Endodermal cell (in vitro differentiated cells): ENCODE measurements around the gene TSPAN4. TPM values are rescaled to one million over a fixed set of nuclear protein-coding genes. Genes with fewer than 3 reads are reported as not detected.

Experiments
- DNase-seq: peaks from one replicate; pipeline ENCODE4 v3.0.0-alpha.2; 2017
- H3K27ac ChIP-seq: 2 replicates; pipeline ENCODE4 v1.5.1; 2013; ENCODE audit warnings: mild to moderate bottlenecking, low read depth, low read length, moderate library complexity
- H3K27me3 ChIP-seq: 2 replicates; pipeline ENCODE4 v1.6.1; 2013; ENCODE audit warnings: mild to moderate bottlenecking, low read length, moderate library complexity; ENCODE audit not compliant: insufficient read depth, control insufficient read depth, poor library complexity, severe bottlenecking
- H3K36me3 ChIP-seq: 2 replicates; pipeline ENCODE4 v1.7.0; 2013; ENCODE audit warnings: mild to moderate bottlenecking, low read length, moderate library complexity; ENCODE audit not compliant: control insufficient read depth, insufficient read depth
- H3K4me1 ChIP-seq: one replicate; pipeline ENCODE4 v1.7.0; 2013; ENCODE audit warnings: low read length; ENCODE audit not compliant: control insufficient read depth, insufficient read depth
- H3K4me3 ChIP-seq: 2 replicates; pipeline ENCODE4 v1.5.1; 2013; ENCODE audit warnings: mild to moderate bottlenecking, low read length, moderate library complexity
- H3K9ac ChIP-seq: 2 replicates; pipeline ENCODE4 v1.6.1; 2013; ENCODE audit warnings: mild to moderate bottlenecking, low read length, moderate library complexity; ENCODE audit not compliant: poor library complexity, severe bottlenecking; ENCODE audit errors: extremely low read depth
- H3K9me3 ChIP-seq: 2 replicates; pipeline ENCODE4 v1.6.1; 2013; ENCODE audit warnings: mild to moderate bottlenecking, low read length, moderate library complexity; ENCODE audit not compliant: control insufficient read depth
- H3K27ac Mint-ChIP-seq: 2 replicates; pipeline ENCODE4 v1.8.0; 2020; ENCODE audit warnings: mixed read lengths
- H3K27me3 Mint-ChIP-seq: 2 replicates; pipeline ENCODE4 v1.8.0; 2021; ENCODE audit warnings: mild to moderate bottlenecking, mixed read lengths; ENCODE audit not compliant: insufficient read depth
- H3K36me3 Mint-ChIP-seq: 2 replicates; pipeline ENCODE4 v1.8.0; 2020; ENCODE audit warnings: low read depth, mixed read lengths
- H3K4me1 Mint-ChIP-seq: 2 replicates; pipeline ENCODE4 v1.8.0; 2020; ENCODE audit warnings: mixed read lengths
- H3K4me3 Mint-ChIP-seq: 2 replicates; pipeline ENCODE4 v1.8.0; 2020; ENCODE audit warnings: mild to moderate bottlenecking, moderate library complexity, mixed read lengths
- H3K9me3 Mint-ChIP-seq: 2 replicates; pipeline ENCODE4 v1.8.0; 2020; ENCODE audit warnings: mild to moderate bottlenecking, mixed read lengths
- WGBS, 2 experiments: methylation state at CpG; one replicate each; pipeline versions ENCODE4 v1.1.5 to v1.1.7; 2013; ENCODE audit warnings: missing lambda C conversion rate in 2 of 2, mixed read lengths in 1 of 2; ENCODE audit not compliant: insufficient coverage in 1 of 2, insufficient read length in 1 of 2; 5-methylcytosine and 5-hydroxymethylcytosine counted together
- total RNA-seq, 2 donors: library from RNA; stranded (reverse); fragmentation: NEBNext Ultra II Directional in 1 of 2; extraction: Animal tissue kit (Norgen Biotek cat#: 25700) in 1 of 2; gene quantifications; 2 replicates in 1 of 2; 3 replicates in 1 of 2; pipeline ENCODE4 v1.2.1, GENCODE V29; 2021
- TF ChIP-seq, protein P1 (sequence below): fragments of 200-600 bp; sonication (generic); conservative IDR thresholded peaks from 2 replicates; pipeline ENCODE4 v1.5.0; 2021; ENCODE audit warnings: antibody characterized with exemption, mild to moderate bottlenecking

TSPAN4 gene
- total RNA-seq, 2 donors from 2014 or later, result 56.8 to 71.1 TPM

DNA sequence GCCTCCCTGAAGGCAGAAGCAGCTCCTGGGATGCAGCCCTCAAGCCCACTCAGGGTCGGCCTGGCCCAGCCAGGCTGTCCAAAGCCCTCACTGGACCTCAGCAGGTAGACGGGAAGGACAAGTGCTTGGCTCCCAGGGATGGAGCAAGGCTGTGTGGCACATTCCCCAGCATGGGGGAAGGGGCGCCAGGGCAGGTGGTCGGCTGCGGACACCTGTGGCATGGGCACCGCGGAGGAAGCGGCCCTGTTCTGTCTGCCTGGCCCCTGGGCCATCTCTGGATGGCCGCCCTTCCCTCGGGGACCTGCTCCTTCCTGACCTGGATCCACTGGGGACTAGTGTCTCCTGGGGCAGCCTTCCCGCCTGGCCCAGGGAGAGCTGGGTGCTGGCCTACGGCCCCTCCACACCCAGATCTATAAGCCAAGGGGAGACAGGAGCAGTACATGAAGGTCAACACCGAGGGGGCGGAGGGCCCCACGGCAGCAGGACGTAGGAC is 42.0 kb downstream of the TSPAN4 start:
- H3K36me3 Mint-ChIP-seq, result peaks cover 46% of the 10 kb centered on the region

DNA sequence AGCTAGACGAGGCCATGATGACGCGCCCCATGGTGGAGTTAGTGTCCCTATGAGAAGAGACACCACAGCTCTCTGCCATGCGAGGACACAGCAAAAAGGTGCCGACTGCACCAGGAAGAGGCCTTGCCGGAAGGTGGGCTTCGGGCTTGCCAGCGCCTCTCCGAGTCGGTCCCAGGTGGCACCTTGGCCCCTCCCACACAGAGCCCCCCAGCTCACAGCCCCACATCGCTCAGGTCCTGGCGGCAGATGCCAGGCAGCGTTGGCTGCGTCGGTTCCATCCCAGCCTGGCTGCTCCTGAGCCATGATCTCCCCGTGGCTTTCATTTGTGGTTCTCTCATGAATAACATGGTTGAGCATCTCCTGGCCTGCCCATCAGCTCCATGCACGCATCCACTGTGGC is 43.9 kb downstream of the TSPAN4 start:
- no peak overlapping the region for H3K9ac ChIP-seq
- no peak for DNase-seq
- Mint-ChIP-seq H3K4me3 (no peak overlapping the region), H3K4me1 (peaks cover 2% of the 10 kb centered on the region), H3K27me3 (no peaks in the 10 kb centered on the region), H3K27ac (no peak overlapping the region), H3K36me3 (peaks cover 35% of the 10 kb centered on the region), H3K9me3 (no peaks in the 10 kb centered on the region)
- WGBS, 2 experiments, result 94 to 96% methylated on average over 16 to 17 of the region's 17 CpGs
- no peaks in the 10 kb centered on the region for H3K4me1 ChIP-seq
- no peak overlapping the region for H3K4me3 ChIP-seq
- no peak overlapping the region for H3K27ac ChIP-seq
- TF ChIP-seq, protein P1, sequence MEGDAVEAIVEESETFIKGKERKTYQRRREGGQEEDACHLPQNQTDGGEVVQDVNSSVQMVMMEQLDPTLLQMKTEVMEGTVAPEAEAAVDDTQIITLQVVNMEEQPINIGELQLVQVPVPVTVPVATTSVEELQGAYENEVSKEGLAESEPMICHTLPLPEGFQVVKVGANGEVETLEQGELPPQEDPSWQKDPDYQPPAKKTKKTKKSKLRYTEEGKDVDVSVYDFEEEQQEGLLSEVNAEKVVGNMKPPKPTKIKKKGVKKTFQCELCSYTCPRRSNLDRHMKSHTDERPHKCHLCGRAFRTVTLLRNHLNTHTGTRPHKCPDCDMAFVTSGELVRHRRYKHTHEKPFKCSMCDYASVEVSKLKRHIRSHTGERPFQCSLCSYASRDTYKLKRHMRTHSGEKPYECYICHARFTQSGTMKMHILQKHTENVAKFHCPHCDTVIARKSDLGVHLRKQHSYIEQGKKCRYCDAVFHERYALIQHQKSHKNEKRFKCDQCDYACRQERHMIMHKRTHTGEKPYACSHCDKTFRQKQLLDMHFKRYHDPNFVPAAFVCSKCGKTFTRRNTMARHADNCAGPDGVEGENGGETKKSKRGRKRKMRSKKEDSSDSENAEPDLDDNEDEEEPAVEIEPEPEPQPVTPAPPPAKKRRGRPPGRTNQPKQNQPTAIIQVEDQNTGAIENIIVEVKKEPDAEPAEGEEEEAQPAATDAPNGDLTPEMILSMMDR, result no peak
- H3K27me3 ChIP-seq, result no peaks in the 10 kb centered on the region
- peaks cover 13% of the 10 kb centered on the region for H3K36me3 ChIP-seq
- no peaks in the 10 kb centered on the region for H3K9me3 ChIP-seq

More for the DNA sequence above, 42.0 kb downstream of the TSPAN4 start:
- H3K27me3 Mint-ChIP-seq, result no peaks in the 10 kb centered on the region
- TF ChIP-seq, protein P1, result no peak
- Histone ChIP-seq H3K4me1 (no peaks in the 10 kb centered on the region), H3K9ac (no peak overlapping the region), H3K27me3 (no peaks in the 10 kb centered on the region), H3K4me3 (no peak overlapping the region), H3K36me3 (peaks cover 18% of the 10 kb centered on the region), H3K27ac (no peak overlapping the region), H3K9me3 (no peaks in the 10 kb centered on the region)
- no peaks in the 10 kb centered on the region for H3K9me3 Mint-ChIP-seq
- 85 to 86% methylated on average over 10 to 16 of the region's 16 CpGs for WGBS, 2 experiments
- no peak overlapping the region for H3K27ac Mint-ChIP-seq
- no peak for DNase-seq
- H3K4me3 Mint-ChIP-seq, result no peak overlapping the region
- no peaks in the 10 kb centered on the region for H3K4me1 Mint-ChIP-seq

DNA sequence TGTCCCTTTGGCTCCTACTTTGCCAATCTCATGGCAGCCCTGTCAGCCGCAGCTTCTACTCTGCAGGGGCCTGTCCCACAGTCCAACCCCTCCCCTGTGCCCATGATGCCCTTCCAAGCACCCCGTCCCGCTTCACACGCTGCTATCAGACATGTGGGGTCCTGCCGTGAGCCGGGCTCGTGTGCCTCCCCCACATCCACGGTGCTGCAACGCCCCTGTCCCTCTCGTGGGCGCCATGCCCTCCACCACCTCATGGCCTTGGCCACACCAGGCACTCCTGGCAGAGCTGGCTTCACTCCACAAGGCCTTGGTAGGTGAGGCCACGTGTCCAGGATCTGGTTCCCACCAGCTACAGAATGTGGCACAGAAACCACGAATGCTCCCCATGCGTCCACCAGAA is 44.9 kb downstream of the TSPAN4 start:
- H3K9me3 ChIP-seq, result no peaks in the 10 kb centered on the region

More for the DNA sequence above, 44.9 kb downstream of the TSPAN4 start:
- H3K27me3 Mint-ChIP-seq, result no peaks in the 10 kb centered on the region
- H3K36me3 Mint-ChIP-seq, result peaks cover 26% of the 10 kb centered on the region
- no peaks in the 10 kb centered on the region for H3K9me3 Mint-ChIP-seq
- no peak for DNase-seq
- Histone ChIP-seq H3K4me1 (no peaks in the 10 kb centered on the region), H3K9ac (no peak overlapping the region), H3K27me3 (no peaks in the 10 kb centered on the region), H3K4me3 (no peak overlapping the region), H3K36me3 (peaks cover 11% of the 10 kb centered on the region), H3K27ac (no peak overlapping the region)
- H3K4me1 Mint-ChIP-seq, result peaks cover 2% of the 10 kb centered on the region
- H3K4me3 Mint-ChIP-seq, result no peak overlapping the region
- TF ChIP-seq, protein P1, result no peak
- no peak overlapping the region for H3K27ac Mint-ChIP-seq
- WGBS, 2 experiments, result 93 to 96% methylated on average over 11 to 14 of the region's 14 CpGs
